HK-2 (cell line): ENCODE data around the gene U2SURP.

Source experiments
- DNase-seq: peaks from one replicate; pipeline ENCODE4 v3.0.0-alpha.2; 2018; ENCODE audit not compliant: unreplicated experiment

Gene U2SURP

DNA sequence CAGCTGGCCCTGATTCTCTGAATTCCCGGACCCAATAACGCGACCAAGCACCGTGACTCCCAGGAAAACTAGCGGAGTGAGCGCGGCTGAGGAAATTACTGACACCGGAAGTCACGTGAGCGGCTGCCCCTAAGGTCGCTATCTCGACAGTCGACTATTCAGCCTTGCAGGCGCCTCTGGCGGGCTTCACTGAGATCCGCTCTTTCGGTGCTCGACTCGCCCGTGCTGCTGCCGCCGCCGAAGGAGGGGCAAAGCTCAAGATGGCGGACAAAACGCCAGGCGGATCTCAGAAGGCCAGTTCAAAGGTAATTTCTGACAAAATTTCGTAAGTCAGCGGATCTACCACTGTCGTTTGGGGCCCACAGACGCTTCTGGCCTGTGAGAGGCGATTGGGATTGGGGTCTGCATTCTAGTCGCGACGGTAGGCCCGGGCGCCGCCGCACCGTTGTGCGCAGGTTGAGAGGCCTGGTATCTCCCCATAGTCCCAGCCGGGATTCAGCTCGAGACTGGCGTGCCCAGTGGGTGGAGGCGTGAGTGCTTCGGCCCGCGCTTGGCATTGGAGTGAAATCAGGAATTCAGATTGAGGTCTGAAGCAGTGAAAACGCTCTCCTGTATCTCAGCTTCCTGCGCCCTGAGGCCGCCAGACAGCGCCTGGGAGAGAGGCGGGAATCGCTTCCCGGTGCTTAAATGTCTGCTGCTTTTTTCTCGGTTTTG is at the start of gene U2SURP:
U2SURP (plus strand) TSS at position 202 of the 714 bp plus-strand sequence; CDS start at position 261, 59 bp downstream.
- peak; percentile 97 for DNase-seq

DNA sequence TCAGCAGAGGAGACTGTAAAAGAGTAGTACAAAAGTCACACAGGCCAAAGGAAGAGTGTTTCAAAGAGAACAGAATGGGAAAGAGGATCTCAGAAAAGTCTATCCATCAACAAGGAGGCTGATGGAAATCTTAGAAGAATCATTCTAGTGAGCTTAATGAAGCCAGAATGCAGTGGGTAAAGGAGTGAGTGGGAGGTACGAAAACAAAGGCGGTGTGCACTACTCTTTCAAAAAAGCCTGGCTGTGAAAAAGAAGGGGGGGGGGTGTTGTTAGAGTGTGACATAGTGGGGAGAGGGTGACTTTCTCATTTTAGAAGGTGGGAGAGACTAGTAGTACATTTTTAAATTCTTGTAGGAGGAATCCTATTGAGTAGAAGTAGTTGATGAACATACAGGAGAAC is 49.6 kb upstream of the U2SURP start:
- no peak for DNase-seq

- DNase-seq = no peak
Observed at GRCh38 chr3:142952272-142953193, 48.8 kb upstream of the U2SURP start.

- DNase-seq = no peak
Observed at GRCh38 chr3:142953443-142953842, 47.9 kb upstream of the U2SURP start.

- DNase-seq = peak; percentile 62
Observed at GRCh38 chr3:142958707-142959106, 42.7 kb upstream of the U2SURP start.

DNA sequence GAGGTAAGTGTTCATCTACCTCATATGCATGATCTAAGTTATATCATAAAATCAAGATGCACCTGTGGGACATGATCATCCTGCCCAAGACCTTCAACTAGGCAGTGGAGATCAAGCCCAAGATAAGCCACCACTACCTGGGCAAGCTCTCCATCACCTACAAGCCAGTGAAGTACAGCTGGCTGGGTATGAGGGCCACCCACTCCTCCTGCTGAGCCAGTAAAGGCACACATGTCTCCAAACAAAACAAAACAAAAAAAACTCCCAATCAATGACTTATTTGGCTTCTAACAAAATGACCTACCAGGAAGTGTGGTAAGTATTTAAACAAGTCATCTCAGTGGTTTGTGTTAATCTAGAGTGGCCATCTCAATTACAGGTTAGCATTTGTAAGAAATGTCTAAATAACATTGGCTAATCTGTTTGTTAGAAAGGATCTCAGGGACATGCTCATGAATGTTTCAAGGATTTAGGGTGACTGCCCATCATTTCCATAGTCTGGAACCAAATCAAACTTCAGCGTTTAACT is 41.0 kb upstream of the U2SURP start:
- DNase-seq = no peak

DNA sequence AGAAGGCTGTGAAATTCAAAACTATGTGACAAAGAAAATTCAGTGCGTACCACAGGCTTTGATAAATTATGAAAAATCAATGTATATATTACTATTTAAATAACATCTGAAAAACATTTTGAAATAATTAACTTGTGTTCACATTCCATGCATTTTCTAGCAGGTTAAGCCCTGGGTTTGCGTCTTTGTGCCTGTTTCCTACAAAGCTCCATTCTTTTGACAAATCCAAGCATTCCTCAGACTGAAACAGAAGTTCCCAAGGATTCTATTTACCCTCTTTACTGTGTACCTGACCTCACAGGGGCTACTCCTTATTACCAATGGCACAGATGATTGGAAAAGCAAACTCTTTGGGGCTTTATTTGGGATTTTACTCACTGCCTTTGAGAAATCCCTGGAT is 39.8 kb upstream of the U2SURP start:
- DNase-seq = no peak

DNA sequence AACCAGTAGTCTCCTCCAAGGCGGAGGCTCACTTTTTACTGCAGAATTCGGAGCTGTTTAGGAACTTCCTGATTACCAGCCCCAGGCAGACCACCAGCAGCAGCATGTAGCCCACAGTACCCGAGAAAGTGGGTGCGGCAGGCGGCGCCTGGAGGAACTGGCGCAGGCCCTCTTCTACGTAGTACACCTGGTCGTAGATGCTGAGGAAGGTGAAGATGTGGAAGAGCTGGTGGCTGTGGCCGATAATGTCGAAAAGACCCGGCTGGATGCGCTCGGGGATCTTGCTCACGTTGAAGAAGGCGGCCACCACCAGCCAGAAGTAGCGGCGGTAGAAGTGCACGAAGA is 39.2 kb upstream of the U2SURP start:
- DNase-seq = no peak

GRCh38 chr3:142962520-142963233 is 38.7 kb upstream of the U2SURP start:
- no peak for DNase-seq

- DNase-seq = no peak
Observed at GRCh38 chr3:142963234-142963515, 38.2 kb upstream of the U2SURP start.

DNA sequence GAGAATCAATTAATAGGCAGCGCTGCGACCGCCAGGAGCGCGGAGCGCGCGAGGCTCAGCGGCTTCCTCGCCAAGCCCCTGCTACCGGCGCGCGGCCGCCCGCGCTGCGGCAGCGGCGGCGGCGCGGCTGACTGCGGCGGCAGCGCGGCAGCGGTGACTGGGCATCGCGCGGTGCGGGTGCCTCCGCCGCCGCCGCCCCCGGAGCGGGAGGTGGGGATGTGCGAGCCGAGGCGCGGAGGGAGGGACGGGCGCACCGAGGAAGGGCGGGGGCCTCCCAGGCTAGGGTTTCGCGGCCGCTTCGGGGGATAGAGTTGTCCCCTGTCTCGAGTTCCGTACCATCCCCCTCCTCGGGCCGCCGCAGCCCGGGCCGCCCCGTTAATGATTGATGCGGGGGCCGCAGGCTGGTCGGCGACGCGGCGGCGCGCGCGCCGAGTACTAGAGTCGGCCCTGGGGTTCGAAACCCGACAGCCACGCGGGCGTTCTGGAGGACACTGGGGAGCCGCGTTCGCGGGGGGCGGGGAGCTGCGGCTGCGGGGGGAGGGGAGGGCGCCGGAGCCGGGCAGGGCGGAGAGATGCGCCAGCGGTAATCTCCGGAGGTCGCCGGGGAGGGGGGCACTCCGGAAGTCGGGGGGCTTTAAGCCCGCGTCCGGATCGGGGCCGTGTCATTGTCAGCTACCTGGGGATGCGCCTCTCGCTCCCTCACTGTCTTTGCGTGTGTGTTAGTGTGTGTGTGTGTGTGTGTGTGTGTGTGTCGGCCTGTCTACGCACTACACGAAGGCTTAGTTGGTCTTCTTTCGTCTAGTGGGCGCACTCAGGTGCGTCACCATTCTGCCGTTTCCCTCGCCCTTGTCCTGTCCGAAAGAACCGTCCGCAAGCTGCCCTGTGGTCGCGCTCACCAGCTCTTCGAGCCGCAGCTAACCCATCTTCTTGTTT is 37.6 kb upstream of the U2SURP start, which contains the start of gene PAQR9:
PAQR9 (minus strand) TSS at position 159 of the 933 bp plus-strand sequence. CDS start 338 bp downstream, outside the sequence.
- peak; percentile 65 for DNase-seq

- no peak for DNase-seq
Observed at GRCh38 chr3:142965581-142965980, 35.8 kb upstream of the U2SURP start.

GRCh38 chr3:142966808-142967207 is 34.6 kb upstream of the U2SURP start:
- DNase-seq = no peak

DNA sequence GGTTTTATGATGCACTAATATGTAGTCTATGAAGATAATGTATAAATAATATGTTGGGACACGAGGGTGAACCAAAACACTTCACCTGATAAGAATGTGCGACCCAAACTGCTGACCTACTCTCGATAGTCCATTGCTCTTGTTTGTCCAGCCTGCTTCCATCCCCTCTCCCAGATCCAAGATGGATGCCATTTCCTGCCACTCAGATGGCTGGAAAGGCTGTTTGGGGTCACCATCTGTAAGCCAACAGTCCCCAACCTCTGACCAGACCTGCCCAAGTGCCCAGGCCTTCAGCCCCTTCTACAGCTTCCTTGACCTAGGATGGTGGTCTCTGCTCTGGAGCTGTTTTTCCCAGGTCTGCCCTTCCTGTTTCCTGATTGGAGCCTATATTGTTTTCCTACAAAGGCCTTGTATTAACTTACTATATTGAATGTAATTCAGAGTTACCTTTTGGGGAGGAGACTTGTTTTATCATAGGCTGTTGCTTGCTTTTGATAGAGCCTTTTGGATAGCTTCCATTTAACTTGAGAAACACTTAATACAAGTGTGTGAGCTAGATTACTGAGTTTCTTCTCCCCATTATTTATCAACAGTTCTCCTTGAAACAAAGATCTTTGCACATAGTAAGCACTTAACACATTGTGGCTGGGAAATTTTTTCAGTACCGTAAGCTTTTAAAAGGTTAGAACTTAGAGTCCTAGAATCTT is 32.9 kb upstream of the U2SURP start:
- DNase-seq = no peak

- DNase-seq = no peak
Observed at GRCh38 chr3:142971431-142971830, 29.9 kb upstream of the U2SURP start.

- no peak for DNase-seq
Observed at GRCh38 chr3:142972092-142972753, 29.1 kb upstream of the U2SURP start.

GRCh38 chr3:142973217-142974009 is 28.0 kb upstream of the U2SURP start:
- DNase-seq = no peak

DNA sequence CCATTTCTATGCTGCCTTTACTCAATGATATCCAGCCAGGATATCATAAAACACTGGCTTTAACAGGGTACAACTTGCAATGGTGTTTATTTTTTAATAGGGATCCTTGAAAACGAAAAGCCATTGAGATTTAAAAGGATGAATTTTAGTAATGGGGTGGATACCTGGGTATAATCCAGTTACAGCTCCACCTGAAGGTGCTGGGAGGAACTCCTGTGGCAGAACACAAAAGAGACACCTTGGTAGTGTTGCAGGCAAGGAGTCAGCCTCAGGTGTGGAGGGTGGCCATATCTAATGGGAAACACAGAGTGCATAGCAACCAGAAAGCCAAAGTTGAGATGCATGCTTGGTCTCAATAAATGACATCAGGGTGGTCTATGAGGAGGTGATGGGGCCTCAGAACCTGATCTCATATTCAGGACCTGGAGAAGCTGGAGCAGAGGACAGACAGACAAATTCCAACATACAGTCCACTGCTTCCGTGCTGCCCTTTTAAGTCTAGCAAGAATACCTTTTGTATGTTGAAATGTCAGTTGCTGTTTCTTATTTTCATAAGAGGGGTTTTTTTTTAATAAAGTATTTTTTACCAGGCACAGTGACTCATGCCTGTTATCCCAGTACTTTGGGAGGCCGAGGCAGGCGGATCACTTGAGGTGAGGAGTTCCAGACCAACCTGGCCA is 25.9 kb upstream of the U2SURP start:
- DNase-seq = no peak
